LNCAP (cell line): ENCODE measurements around the gene SLC27A2.

ENCODE experiments used
- CTCF ChIP-seq: fragments of 450-650 bp; IDR thresholded peaks from 2 replicates; pipeline ENCODE4 v1.5.1; 2017; ENCODE audit warnings: mild to moderate bottlenecking

Gene SLC27A2

DNA sequence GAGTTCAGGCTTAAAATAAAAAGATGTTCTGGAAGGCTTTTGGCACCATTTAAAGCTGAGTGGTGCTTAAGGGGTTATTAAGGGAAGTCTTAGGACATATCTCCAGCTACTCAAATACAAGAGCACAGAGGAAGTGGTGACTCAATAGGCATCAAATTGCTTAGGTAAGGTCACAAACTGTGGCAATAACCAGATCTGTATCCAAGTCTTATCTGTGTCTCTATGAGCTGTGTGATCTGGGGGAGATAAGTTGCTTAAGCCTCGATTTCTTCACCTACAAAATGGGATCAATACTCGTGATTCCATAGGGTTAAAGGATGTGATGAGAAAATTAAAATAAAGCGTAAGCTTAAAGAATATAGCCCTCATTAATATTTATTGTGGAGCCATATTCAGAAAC is 75.9 kb downstream of the SLC27A2 start:
- no peak for TF ChIP-seq CTCF

GRCh38 chr15:50259276-50259675 is 77.3 kb downstream of the SLC27A2 start:
- no peak for TF ChIP-seq CTCF

DNA sequence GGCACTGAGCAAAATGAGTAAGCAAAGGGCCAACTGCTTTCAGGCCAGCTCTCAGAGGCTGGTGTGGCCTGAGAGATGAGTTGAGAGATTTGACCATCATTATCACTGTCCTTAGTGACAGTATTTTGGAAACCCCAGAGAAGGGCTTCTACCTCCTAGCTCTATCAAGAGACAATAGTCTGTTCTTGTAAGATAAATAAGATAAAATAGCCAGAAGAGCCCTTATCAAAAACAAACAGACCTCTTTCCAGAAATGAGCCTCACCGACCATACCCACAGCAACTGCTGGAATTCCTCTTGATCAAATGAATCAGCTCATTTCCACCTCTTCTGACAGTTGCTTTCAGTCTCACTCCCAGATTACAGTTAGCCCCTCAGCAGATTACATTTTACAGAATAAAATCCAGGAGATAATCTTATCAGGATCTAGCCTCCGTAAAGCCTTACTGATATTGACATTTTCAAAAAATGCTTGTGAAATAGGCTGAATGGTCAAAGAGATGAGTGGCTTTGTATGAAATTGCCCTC is 79.0 kb downstream of the SLC27A2 start:
- no peak for TF ChIP-seq CTCF

- no peak for TF ChIP-seq CTCF
These were observed 80.0 kb downstream of the SLC27A2 start for GRCh38 chr15:50261981-50262380.

- TF ChIP-seq CTCF, result no peak
These were observed 80.5 kb downstream of the SLC27A2 start for GRCh38 chr15:50262533-50262932.

DNA sequence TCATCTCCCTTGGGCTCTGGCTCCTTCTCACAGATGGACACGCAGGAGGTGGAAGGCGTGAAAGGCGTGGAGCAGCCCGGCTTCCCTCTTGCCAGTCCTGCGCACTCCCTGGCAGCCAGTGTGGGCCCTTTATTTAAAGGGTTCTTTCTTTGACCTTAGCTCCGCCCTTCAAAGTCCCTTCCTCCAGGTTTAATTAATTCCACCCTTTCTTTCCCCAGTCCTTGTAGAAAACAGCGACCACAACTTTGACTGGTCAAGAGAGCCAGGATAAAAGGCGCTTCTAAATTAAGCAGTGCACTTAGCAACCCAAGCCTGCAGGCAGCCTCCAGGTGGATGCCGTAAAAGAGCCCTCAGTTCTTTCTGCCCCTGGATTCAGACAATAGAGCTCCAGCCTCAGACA is 83.6 kb downstream of the SLC27A2 start, which contains the start of gene HDC:
Gene HDC (minus strand): TSS at position 107 of the 400 bp plus-strand sequence. CDS start 103 bp downstream, at position 4.
- TF ChIP-seq CTCF, result no peak

GRCh38 chr15:50267577-50267976 is 85.6 kb downstream of the SLC27A2 start:
- TF ChIP-seq CTCF, result no peak

DNA sequence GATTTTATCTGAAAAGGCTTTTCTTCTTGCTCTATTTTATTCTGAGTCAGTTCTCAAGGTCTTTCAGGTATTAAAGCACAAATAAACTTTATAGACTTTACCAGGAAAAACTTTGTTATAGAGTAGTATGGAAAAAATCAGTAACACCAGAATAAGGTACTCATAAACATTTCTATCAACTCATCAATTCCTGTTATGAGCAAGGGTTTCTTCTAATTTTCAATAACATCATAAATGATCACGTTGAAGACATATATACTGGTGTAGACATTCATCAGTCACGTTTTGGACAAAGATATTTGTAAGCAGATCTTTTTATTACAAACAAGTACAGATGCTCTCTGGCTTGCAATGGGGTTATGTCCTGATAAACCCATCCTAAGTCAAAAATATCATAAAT is 93.1 kb downstream of the SLC27A2 start:
- no peak for TF ChIP-seq CTCF
